ENCODE measurements around the gene PPDPF.
"Not testable (repeated sequence)": the region's sequence is repeated elsewhere in the genome, so short reads cannot be mapped to it uniquely, and the experiment has no call there.

The PPDPF gene

GRCh38 chr20:63520504-63520933 lies at the start of gene PPDPF:
TSS of gene PPDPF (plus strand) at chr20:63520765. CDS start at chr20:63521309, 544 bp downstream.
- Histone ChIP-seq H3K36me3 (ENCODE audit: insufficient read depth, low read length) (peaks cover 7% of the 10 kb centered on the region), H3K9me3 (ENCODE audit: control insufficient read depth, insufficient read depth, low read length) (no peaks in the 10 kb centered on the region), H3K9ac (ENCODE audit: low read depth, low read length) (peak within 1 kb of the TSS; percentile 86), H3K4me1 (ENCODE audit: insufficient read depth, low read length) (no peaks in the 10 kb centered on the region; the same call in 1 of the 2 replicates)

- Histone ChIP-seq H3K4me1 (ENCODE audit: insufficient read depth, low read length) (peaks cover 4% of the 10 kb centered on the region), H3K9ac (ENCODE audit: low read depth, low read length) (peak overlapping the region; percentile 59), H3K9me3 (ENCODE audit: control insufficient read depth, insufficient read depth, low read length) (no peaks in the 10 kb centered on the region), H3K36me3 (ENCODE audit: insufficient read depth, low read length) (no peaks in the 10 kb centered on the region)
These were observed 49.4 kb upstream of the PPDPF start for GRCh38 chr20:63471002-63471716.

GRCh38 chr20:63471717-63471980 lies 48.9 kb upstream of the PPDPF start:
- H3K9me3 ChIP-seq (ENCODE audit: control insufficient read depth, insufficient read depth, low read length) = no peaks in the 10 kb centered on the region
- H3K9ac ChIP-seq (ENCODE audit: low read depth, low read length) = peak overlapping the region; percentile 59; the same call in 1 of the 2 replicates
- H3K4me1 ChIP-seq (ENCODE audit: insufficient read depth, low read length) = peaks cover 4% of the 10 kb centered on the region
- H3K36me3 ChIP-seq (ENCODE audit: insufficient read depth, low read length) = no peaks in the 10 kb centered on the region

GRCh38 chr20:63471981-63472831 lies 48.4 kb upstream of the PPDPF start, which contains the start of gene KCNQ2:
TSS of gene KCNQ2 (minus strand) at chr20:63472655. CDS start at chr20:63472463, 192 bp downstream.
- Histone ChIP-seq H3K36me3 (ENCODE audit: insufficient read depth, low read length) (no peaks in the 10 kb centered on the region), H3K4me1 (ENCODE audit: insufficient read depth, low read length) (peaks cover 6% of the 10 kb centered on the region), H3K9ac (ENCODE audit: low read depth, low read length) (peak within 1 kb of the TSS; percentile 59; the same call in 1 of the 2 replicates), H3K9me3 (ENCODE audit: control insufficient read depth, insufficient read depth, low read length) (no peaks in the 10 kb centered on the region)

- no peaks in the 10 kb centered on the region for H3K9me3 ChIP-seq (ENCODE audit: control insufficient read depth, insufficient read depth, low read length)
These were observed 47.6 kb upstream of the PPDPF start for GRCh38 chr20:63472862-63473390.

GRCh38 chr20:63473555-63474449 lies 46.8 kb upstream of the PPDPF start:
- peaks cover 11% of the 10 kb centered on the region for H3K4me1 ChIP-seq (ENCODE audit: insufficient read depth, low read length)
- H3K9ac ChIP-seq (ENCODE audit: low read depth, low read length) = no peak overlapping the region
- no peaks in the 10 kb centered on the region for H3K9me3 ChIP-seq (ENCODE audit: control insufficient read depth, insufficient read depth, low read length)
- H3K36me3 ChIP-seq (ENCODE audit: insufficient read depth, low read length) = no peaks in the 10 kb centered on the region

More at GRCh38 chr20:63472862-63473390, 47.6 kb upstream of the PPDPF start:
- Histone ChIP-seq H3K4me1 (ENCODE audit: insufficient read depth, low read length) (peaks cover 11% of the 10 kb centered on the region), H3K36me3 (ENCODE audit: insufficient read depth, low read length) (no peaks in the 10 kb centered on the region), H3K9ac (ENCODE audit: low read depth, low read length) (no peak overlapping the region)

GRCh38 chr20:63475209-63475608 lies 45.4 kb upstream of the PPDPF start:
- H3K36me3 ChIP-seq (ENCODE audit: insufficient read depth, low read length) = no peaks in the 10 kb centered on the region
- H3K4me1 ChIP-seq (ENCODE audit: insufficient read depth, low read length) = peaks cover 11% of the 10 kb centered on the region
- no peak overlapping the region for H3K9ac ChIP-seq (ENCODE audit: low read depth, low read length)
- H3K9me3 ChIP-seq (ENCODE audit: control insufficient read depth, insufficient read depth, low read length) = no peaks in the 10 kb centered on the region

- H3K9me3 ChIP-seq (ENCODE audit: control insufficient read depth, insufficient read depth, low read length) = no peaks in the 10 kb centered on the region
- no peaks in the 10 kb centered on the region for H3K36me3 ChIP-seq (ENCODE audit: insufficient read depth, low read length)
- peaks cover 16% of the 10 kb centered on the region for H3K4me1 ChIP-seq (ENCODE audit: insufficient read depth, low read length)
- H3K9ac ChIP-seq (ENCODE audit: low read depth, low read length) = no peak overlapping the region
These were observed 43.4 kb upstream of the PPDPF start for GRCh38 chr20:63477061-63477616.

GRCh38 chr20:63477944-63478343 lies 42.6 kb upstream of the PPDPF start:
- H3K36me3 ChIP-seq (ENCODE audit: insufficient read depth, low read length) = no peaks in the 10 kb centered on the region
- no peak overlapping the region for H3K9ac ChIP-seq (ENCODE audit: low read depth, low read length)
- H3K4me1 ChIP-seq (ENCODE audit: insufficient read depth, low read length) = peaks cover 16% of the 10 kb centered on the region
- H3K9me3 ChIP-seq (ENCODE audit: control insufficient read depth, insufficient read depth, low read length) = no peaks in the 10 kb centered on the region

GRCh38 chr20:63478346-63479302 lies 41.9 kb upstream of the PPDPF start:
- Histone ChIP-seq H3K9ac (ENCODE audit: low read depth, low read length) (no peak overlapping the region), H3K36me3 (ENCODE audit: insufficient read depth, low read length) (no peaks in the 10 kb centered on the region), H3K9me3 (ENCODE audit: control insufficient read depth, insufficient read depth, low read length) (no peaks in the 10 kb centered on the region), H3K4me1 (ENCODE audit: insufficient read depth, low read length) (peaks cover 16% of the 10 kb centered on the region)

- H3K9ac ChIP-seq (ENCODE audit: low read depth, low read length); H3K36me3 ChIP-seq (ENCODE audit: insufficient read depth, low read length); H3K9me3 ChIP-seq (ENCODE audit: control insufficient read depth, insufficient read depth, low read length): not testable (repeated sequence)
- peaks cover 17% of the 10 kb centered on the region; the same call in 1 of the 2 replicates for H3K4me1 ChIP-seq (ENCODE audit: insufficient read depth, low read length)
These were observed 40.7 kb upstream of the PPDPF start for GRCh38 chr20:63479695-63480419.

- Histone ChIP-seq H3K36me3 (ENCODE audit: insufficient read depth, low read length) (no peaks in the 10 kb centered on the region), H3K9me3 (ENCODE audit: control insufficient read depth, insufficient read depth, low read length) (no peaks in the 10 kb centered on the region; the same call in 1 of the 2 replicates), H3K4me1 (ENCODE audit: insufficient read depth, low read length) (peaks cover 17% of the 10 kb centered on the region; the same call in 1 of the 2 replicates), H3K9ac (ENCODE audit: low read depth, low read length) (no peak overlapping the region)
These were observed 39.1 kb upstream of the PPDPF start for GRCh38 chr20:63481503-63481902.
